ENCODE data around the gene C7orf57. TPM values are rescaled to one million over a fixed set of nuclear protein-coding genes. Genes with fewer than 3 reads are reported as not detected.

Gene C7orf57
- polyA plus RNA-seq, 1 donor: 0.95 TPM

DNA sequence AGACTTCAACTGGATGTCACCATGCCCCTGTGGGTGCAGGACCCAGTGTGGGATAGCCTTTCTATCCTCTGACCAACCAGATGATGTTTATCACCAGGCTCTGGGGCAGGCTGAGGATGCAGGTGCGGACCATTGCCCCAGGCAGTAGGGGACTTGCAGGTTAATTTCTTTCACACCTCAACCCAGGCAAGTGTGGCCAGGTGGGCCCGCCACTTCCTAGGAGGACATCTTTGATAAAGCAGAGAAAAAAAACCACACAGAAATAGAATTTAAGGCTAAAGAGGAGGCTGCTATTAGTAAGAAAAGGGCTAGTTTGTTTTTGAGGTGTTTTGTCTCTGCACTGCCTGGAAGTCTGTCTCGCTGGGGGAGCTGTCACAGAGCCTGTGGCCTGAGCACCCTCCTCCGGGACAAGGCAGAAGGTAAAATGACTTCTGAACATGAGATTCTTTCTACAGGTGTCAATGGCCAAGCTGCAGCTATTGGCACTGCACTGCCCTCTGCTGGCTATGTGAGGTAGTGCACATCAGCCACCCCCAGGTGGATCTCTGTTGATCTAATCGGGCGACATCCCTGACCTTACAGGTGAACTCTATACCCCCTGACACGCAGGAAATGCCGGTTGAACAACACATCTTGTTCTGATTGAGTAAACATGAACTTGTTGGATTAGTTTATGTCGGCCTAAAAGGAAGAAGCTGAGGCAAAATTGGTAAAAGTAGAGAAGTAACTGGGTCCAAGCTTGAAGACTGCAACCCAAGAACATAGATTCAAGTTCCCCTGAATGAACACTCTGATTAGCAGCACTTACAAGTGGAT lies 74.7 kb downstream of the C7orf57 start:
- DNase-seq: no peak

DNA sequence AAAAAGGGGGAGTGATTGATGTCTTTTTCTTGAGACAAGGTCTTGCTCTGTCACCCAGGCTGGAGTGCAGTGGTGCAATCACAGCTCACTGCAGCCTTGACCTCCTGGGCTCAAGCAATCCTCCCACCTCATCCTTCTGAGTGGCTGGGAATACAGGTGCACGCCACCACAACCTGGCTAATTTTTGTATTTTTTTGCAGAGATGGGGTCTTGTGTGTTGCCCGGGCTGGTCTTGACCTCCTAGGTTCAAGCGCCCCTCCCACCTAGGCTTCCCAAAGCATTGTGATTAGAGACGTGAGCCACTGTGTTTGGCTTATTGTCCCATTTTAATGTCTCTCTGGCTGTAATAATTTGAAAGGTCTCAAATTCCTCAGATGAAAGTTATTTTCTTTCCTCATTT lies 75.5 kb downstream of the C7orf57 start:
- DNase-seq: no peak

Other genes starting within 250 kb of the C7orf57 start
- gene PKD1L1, start 87.1 kb upstream of the C7orf57 start, polyA plus RNA-seq (ENCODE audit: insufficient read length): 0.32 TPM
- 26.6 TPM for gene HUS1, start 55.9 kb upstream of the C7orf57 start, polyA plus RNA-seq (ENCODE audit: insufficient read length)
- 0.17 TPM for gene SUN3, start 6.4 kb upstream of the C7orf57 start, polyA plus RNA-seq (ENCODE audit: insufficient read length)
- gene UPP1, start 53.7 kb downstream of the C7orf57 start, polyA plus RNA-seq (ENCODE audit: insufficient read length): 11.8 TPM
- gene ABCA13, start 135.9 kb downstream of the C7orf57 start, polyA plus RNA-seq (ENCODE audit: insufficient read length): 0.95 TPM